ENCODE results near the gene CCDC59.

CCDC59 gene

DNA sequence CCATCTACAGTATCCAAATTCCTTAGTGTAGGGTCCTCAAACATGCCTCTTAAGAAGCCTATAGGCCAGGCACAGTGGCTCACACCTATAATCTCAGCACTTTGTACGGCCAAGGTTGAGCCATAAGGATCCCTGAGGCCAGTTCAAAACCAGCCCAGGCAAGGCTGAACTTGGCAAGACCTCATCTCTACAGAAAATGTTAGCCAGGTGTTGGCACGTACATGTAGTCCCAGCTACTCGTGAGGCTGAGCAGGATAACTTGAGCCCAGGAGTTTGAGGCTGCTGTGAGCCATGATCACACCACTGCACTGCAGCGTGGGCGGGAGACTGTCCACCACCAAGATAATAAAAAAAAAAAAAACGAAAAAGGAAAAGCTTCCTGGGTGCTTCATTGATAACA lies 6.8 kb downstream of the CCDC59 start:
- DNase-seq (ENCODE audit: low spot score): no peak
- TF ChIP-seq, protein P1, sequence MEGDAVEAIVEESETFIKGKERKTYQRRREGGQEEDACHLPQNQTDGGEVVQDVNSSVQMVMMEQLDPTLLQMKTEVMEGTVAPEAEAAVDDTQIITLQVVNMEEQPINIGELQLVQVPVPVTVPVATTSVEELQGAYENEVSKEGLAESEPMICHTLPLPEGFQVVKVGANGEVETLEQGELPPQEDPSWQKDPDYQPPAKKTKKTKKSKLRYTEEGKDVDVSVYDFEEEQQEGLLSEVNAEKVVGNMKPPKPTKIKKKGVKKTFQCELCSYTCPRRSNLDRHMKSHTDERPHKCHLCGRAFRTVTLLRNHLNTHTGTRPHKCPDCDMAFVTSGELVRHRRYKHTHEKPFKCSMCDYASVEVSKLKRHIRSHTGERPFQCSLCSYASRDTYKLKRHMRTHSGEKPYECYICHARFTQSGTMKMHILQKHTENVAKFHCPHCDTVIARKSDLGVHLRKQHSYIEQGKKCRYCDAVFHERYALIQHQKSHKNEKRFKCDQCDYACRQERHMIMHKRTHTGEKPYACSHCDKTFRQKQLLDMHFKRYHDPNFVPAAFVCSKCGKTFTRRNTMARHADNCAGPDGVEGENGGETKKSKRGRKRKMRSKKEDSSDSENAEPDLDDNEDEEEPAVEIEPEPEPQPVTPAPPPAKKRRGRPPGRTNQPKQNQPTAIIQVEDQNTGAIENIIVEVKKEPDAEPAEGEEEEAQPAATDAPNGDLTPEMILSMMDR (IDR thresholded peaks at IDR 0.05; ENCODE audit: extremely low read depth, missing control alignments): no peak

DNA sequence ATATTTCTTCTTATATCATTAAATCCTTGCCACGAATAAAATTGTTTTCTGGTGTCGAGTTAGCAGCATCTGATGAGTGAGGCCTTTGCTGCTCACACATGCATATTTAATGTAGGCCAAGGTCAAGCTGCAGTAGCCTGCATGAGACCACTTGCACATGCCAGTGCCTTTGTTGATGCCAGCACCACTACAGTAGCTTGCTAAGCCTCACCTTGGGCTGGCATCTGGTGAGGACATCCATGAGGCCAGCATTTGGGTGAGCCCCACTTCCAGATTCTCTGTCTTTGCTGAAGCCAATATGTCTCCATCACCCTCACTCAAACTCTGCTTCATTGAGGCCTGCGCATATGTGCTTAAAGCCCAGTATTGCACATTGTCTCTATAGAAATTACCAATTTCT lies 8.0 kb downstream of the CCDC59 start:
- TF ChIP-seq, protein P1 (IDR thresholded peaks at IDR 0.05; ENCODE audit: extremely low read depth, missing control alignments): no peak

DNA sequence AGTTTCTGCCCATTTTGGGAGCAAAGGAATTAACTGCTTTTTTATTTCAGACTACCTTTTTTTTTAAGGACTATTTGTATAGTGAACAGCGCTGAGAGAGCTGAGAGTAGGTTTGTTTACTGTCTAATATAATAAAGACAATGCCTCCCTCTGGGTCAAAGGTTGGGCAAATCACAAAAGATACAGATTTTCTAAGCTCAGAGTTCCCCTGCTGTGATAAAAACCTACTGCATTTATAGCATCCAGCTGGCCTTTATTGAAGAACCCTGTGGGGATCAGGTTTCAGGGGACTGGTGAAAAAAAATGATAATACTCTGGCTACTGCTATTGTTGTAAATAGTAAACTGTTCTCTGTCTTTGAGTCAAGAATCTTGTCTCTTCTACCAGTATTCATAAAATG lies 28.7 kb downstream of the CCDC59 start:
- DNase-seq (ENCODE audit: low spot score): no peak
- TF ChIP-seq, protein P1 (IDR thresholded peaks at IDR 0.05; ENCODE audit: extremely low read depth, missing control alignments): no peak

More for the DNA sequence above, 8.0 kb downstream of the CCDC59 start:
- DNase-seq (ENCODE audit: low spot score): no peak

DNA sequence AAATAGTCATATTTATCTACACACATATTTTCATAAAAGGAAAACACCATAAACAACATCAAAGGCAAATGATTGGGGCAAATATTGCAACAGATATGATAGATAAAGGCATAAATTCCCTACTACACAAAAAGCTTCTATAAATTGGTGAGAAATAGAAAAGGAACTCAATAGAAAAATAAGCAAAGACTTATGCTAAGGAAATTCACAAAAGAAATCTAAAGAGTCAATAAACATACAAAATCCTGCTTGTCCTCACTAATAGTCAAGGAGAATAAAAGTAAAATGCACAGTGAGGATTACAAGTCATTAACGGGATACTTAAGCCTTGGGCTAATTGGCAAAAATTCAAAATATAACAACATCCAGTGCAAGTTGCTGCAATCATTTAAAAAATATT lies 30.3 kb downstream of the CCDC59 start:
- no peak for DNase-seq (ENCODE audit: low spot score)
- TF ChIP-seq, protein P1 (IDR thresholded peaks at IDR 0.05; ENCODE audit: extremely low read depth, missing control alignments): no peak

DNA sequence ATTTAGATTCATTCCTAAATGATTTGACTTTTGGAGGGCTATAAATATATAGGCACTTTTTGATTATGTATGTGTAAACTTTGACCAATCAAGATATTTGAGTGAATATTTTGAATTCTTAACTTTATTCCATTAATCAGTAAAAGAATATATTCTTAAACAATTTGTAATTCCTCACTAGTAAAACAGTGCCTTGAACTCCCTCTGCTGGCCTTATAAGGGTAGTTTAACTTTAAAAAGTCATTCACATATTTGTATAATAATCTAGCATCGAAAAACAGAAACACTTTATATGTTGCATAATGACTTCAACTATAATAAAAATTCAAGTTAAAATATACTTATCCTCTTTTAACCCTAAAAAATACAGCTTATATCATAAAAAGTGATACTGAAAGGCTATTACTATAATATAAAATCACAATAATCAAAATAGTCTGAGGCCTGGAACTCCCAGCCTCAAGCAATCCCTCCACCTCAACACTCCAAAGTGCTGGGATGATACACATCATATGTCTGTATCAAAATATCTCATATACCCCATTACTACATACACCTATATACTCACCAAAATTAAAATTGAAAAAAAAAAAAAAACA lies 31.2 kb downstream of the CCDC59 start:
- TF ChIP-seq, protein P1 (IDR thresholded peaks at IDR 0.05; ENCODE audit: extremely low read depth, missing control alignments): no peak
- no peak for DNase-seq (ENCODE audit: low spot score)

DNA sequence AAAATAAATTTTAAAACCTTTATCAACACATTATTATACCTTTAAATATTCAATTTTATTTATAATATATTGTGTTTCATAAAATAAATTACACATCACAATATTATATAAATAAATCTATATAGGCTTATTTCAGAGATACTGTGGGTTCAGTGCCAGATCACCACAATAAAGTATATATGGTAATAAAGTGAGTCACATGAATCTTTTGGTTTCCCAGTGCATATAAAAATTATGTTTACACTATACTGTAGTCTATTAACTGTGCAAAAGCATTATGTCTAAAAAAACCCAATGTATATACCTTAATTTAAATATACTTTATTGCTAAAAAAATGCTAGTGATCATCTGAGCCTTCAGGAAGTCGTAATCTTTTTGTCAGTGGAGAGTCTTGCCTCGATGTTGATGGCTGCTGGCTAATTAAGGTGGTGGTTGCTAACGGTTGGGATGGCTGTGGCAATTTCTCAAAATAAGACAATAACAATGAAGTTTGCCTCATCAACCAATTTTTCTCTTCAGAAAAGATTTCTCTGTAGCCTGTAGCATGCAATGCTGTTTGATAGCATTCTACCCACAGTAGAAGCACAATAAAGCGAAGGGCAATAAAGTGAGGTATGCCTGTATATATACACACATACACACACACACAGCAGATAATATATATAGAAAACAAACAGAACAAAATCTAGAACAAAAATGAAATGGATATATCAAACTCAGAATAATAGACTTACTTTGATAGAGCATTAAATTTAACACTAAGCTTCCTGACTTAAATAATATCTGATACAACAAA lies 32.4 kb downstream of the CCDC59 start:
- no peak for DNase-seq (ENCODE audit: low spot score)
- TF ChIP-seq, protein P1 (IDR thresholded peaks at IDR 0.05; ENCODE audit: extremely low read depth, missing control alignments): no peak

DNA sequence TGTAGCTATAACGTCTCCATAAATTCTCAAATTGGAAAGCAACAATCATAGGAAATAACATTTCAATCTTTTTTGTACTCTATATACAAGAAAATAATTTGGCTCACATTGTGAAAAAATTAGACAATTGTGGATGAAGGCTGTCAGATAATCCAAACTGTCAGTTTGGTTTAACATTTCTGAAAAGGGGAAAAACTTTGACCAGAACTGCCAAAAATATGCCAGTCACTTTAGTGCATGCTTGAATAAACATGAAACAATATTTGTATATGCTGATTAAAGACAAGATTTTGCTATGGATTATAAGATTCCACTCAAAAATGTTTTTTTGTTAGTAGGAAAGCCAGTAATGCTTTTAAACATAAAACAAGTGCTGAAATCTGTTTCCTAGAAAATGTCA lies 38.9 kb downstream of the CCDC59 start:
- TF ChIP-seq, protein P1 (IDR thresholded peaks at IDR 0.05; ENCODE audit: extremely low read depth, missing control alignments): no peak
- no peak for DNase-seq (ENCODE audit: low spot score)

Data from GM20000 (cell line).